DND-41 (cell line): Measurements from ENCODE around the gene NPDC1.

Experiments used
- ATAC-seq: fragments of 200-7000 bp; cut with Tn5 transposase; 3 replicates; pipeline ENCODE4 v1.9.1; 2021; ENCODE audit warnings: low read depth; ENCODE audit not compliant: insufficient read depth
- DNase-seq: peaks from one replicate; pipeline ENCODE4 v3.0.0-alpha.2; 2020
- H2AFZ ChIP-seq: 2 replicates; pipeline ENCODE4 v1.6.0; 2012; ENCODE audit warnings: low read depth, low read length
- H3K27ac ChIP-seq: 2 replicates; pipeline ENCODE4 v1.5.1; 2012; ENCODE audit warnings: low read length, inconsistent platforms
- H3K27me3 ChIP-seq: fragments of 200-600 bp; sonication (generic); 2 replicates; pipeline ENCODE4 v1.6.0; 2012; ENCODE audit warnings: low read length, mild to moderate bottlenecking, inconsistent platforms; ENCODE audit not compliant: insufficient read depth, poor library complexity
- H3K36me3 ChIP-seq: 2 replicates; pipeline ENCODE4 v1.5.1; 2012; ENCODE audit warnings: low read length, inconsistent platforms; ENCODE audit not compliant: insufficient read depth
- H3K4me1 ChIP-seq: 2 replicates; pipeline ENCODE4 v1.5.1; 2012; ENCODE audit warnings: mild to moderate bottlenecking, low read length; ENCODE audit not compliant: insufficient read depth
- H3K4me2 ChIP-seq: 2 replicates; pipeline ENCODE4 v1.6.0; 2012; ENCODE audit warnings: mild to moderate bottlenecking, moderate library complexity, low read length, inconsistent platforms; ENCODE audit not compliant: insufficient read depth
- H3K4me3 ChIP-seq, 2 experiments: fragments of 200-600 bp in 1 of 2; shearing (Covaris generic) in 1 of 2; 2 replicates each; pipeline ENCODE4 v1.5.1; 2012 to 2016; ENCODE audit warnings: inconsistent platforms in 2 of 2, low read length in 2 of 2, mild to moderate bottlenecking in 2 of 2, low read depth in 1 of 2, moderate library complexity in 1 of 2
- H3K79me2 ChIP-seq: 2 replicates; pipeline ENCODE4 v1.6.0; 2012; ENCODE audit warnings: low read length, inconsistent platforms; ENCODE audit not compliant: insufficient read depth
- H3K9ac ChIP-seq: 2 replicates; pipeline ENCODE4 v1.6.0; 2012; ENCODE audit warnings: low read depth, mild to moderate bottlenecking, inconsistent platforms, low read length, moderate library complexity
- H3K9me3 ChIP-seq: 2 replicates; pipeline ENCODE4 v1.5.1; 2012; ENCODE audit warnings: low read length, moderate library complexity, mild to moderate bottlenecking, inconsistent platforms; ENCODE audit not compliant: insufficient read depth, severe bottlenecking
- H4K20me1 ChIP-seq: 2 replicates; pipeline ENCODE4 v1.6.0; 2012; ENCODE audit warnings: low read length; ENCODE audit not compliant: insufficient read depth
- CTCF ChIP-seq: IDR thresholded peaks from 2 replicates; pipeline ENCODE4 v1.5.1; 2012; ENCODE audit warnings: borderline replicate concordance, low read length, moderate library complexity, mild to moderate bottlenecking; ENCODE audit not compliant: poor library complexity, severe bottlenecking; ENCODE audit errors: extremely low read depth
- EZH2 ChIP-seq: IDR thresholded peaks from 3 replicates; pipeline ENCODE4 v1.6.1; 2012; ENCODE audit warnings: borderline replicate concordance, low read depth, mild to moderate bottlenecking, moderate library complexity, low read length, inconsistent platforms; ENCODE audit not compliant: severe bottlenecking

NPDC1 gene

GRCh38 chr9:137056739-137057415 is 10.9 kb upstream of the NPDC1 start:
- Histone ChIP-seq H3K27me3 (no peaks in the 10 kb centered on the region), H4K20me1 (no peaks in the 10 kb centered on the region; the same call in 1 of the 2 replicates), H3K4me1 (no peaks in the 10 kb centered on the region), H3K4me3 (no peak overlapping the region), H3K36me3 (no peaks in the 10 kb centered on the region), H3K4me2 (no peak overlapping the region), H2AFZ (no peak overlapping the region), H3K9me3 (no peaks in the 10 kb centered on the region), H3K79me2 (no peaks in the 10 kb centered on the region), H3K9ac (no peak overlapping the region), H3K27ac (no peak overlapping the region)
- no peak for ATAC-seq
- no peak for DNase-seq
- no peak for TF ChIP-seq CTCF
- no peak for TF ChIP-seq EZH2

- H3K4me3 ChIP-seq, result no peak overlapping the region
Measured at GRCh38 chr9:137055385-137056364, 9.7 kb upstream of the NPDC1 start.

GRCh38 chr9:137054932-137055384 is 9.0 kb upstream of the NPDC1 start:
- no peak for ATAC-seq
- TF ChIP-seq CTCF (no peak), EZH2 (no peak)
- no peak overlapping the region for H3K4me2 ChIP-seq
- H3K27me3 ChIP-seq, result peaks cover 6% of the 10 kb centered on the region
- no peak overlapping the region for H3K9ac ChIP-seq
- H3K4me1 ChIP-seq, result no peaks in the 10 kb centered on the region
- H3K9me3 ChIP-seq, result no peaks in the 10 kb centered on the region
- no peak overlapping the region for H3K4me3 ChIP-seq
- no peak for DNase-seq
- H3K36me3 ChIP-seq, result no peaks in the 10 kb centered on the region
- no peak overlapping the region for H3K27ac ChIP-seq
- H4K20me1 ChIP-seq, result peaks cover 4% of the 10 kb centered on the region
- no peak overlapping the region for H2AFZ ChIP-seq
- no peaks in the 10 kb centered on the region for H3K79me2 ChIP-seq

More at GRCh38 chr9:137055385-137056364, 9.7 kb upstream of the NPDC1 start:
- Histone ChIP-seq H3K27ac (no peak overlapping the region), H3K9me3 (no peaks in the 10 kb centered on the region), H4K20me1 (no peaks in the 10 kb centered on the region; the same call in none of the 2 replicates), H3K36me3 (no peaks in the 10 kb centered on the region), H3K4me1 (no peaks in the 10 kb centered on the region), H2AFZ (no peak overlapping the region), H3K4me2 (no peak overlapping the region), H3K9ac (no peak overlapping the region), H3K27me3 (no peaks in the 10 kb centered on the region), H3K79me2 (no peaks in the 10 kb centered on the region)
- ATAC-seq, result no peak
- no peak for DNase-seq
- no peak for TF ChIP-seq EZH2
- TF ChIP-seq CTCF, result no peak
